NCI-H1436 (cell line): Measurements from ENCODE around the gene SMIM28.
"Not testable (repeated sequence)": the region's sequence is repeated elsewhere in the genome, so short reads cannot be mapped to it uniquely, and the experiment has no call there.

Source experiments
- DNase-seq: peaks from one replicate; lab custom pipeline; 2025; lab: John Stamatoyannopoulos, UW

SMIM28 gene

DNA sequence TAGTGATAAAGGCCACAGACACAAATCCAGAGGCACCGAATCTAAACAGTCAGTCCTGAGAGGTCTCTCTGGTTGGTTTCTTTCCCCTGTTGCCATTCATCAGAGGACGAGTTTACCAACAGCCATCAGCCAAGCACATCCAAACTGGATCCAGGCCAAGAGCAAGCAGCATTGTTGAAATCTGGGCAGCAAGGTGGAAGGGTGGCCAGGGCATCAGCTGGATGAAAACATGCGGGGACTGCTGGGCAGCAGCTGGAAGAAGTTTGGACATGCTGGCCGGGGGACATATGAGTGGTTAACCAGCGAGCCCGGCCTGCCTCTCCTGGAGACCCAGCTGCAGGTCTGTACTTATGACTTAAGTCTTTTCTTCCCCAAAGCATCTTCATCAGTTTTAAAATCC is at the start of gene SMIM28:
Gene SMIM28, plus strand, starts transcription at position 62 of the 400 bp plus-strand sequence. Its CDS starts 168 bp downstream, at position 230.
- DNase-seq: no peak

DNA sequence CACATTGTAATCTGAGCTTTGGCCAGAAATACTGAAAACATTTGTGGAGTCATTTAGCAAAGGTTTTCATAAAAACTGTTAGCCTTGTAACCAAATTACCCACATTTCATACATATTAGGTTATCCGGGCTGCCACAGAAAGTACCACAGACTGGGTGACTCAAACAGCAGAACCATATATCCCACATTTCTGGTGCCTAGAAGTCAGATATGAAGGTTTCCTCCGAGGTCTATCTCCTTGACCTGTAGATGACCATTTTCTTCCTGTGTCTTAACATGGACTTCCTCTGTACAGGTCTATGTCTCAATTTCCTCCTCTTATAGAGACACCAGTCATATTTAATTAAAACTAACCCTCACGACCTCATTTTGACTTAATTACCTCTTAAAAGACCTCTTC is 49.5 kb upstream of the SMIM28 start:
- DNase-seq: no peak

DNA sequence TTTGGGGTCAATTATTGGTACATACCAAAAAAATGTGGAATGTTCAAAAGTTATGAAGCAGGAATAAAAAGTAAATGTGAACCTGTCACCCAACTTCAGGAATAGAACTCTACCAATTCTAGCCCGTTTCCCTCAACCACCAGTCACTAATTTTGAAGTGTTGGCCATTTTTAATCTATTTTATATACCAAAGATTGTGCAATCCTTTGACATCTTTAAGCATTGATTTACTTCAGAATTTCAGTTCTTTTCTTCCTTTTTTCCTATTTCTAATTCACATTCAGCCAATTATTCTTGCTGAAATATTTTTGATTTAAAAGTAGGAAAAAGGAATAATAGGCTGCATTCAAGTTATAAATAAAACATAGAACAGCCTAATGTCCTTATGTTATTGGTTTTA is 46.9 kb upstream of the SMIM28 start:
- DNase-seq: no peak

DNA sequence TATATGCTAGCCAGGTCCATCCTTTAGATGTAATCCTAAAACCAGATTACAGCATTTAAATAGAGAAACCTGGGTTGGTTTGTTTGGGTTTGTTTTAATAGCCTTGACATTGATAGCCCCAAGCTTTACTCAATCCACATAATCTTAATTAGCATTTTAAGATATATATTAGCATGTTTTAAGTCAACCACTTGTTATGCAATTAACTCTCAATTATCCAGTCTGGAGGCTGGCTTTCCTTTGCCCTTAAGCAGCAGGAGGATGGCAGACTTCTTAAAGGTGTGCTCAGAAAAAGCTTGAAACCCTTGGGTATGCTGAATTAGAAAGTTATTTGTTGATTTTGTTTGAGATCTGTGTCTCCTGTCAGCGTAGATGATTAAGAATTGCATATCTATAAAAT is 46.3 kb upstream of the SMIM28 start:
- no peak for DNase-seq

DNA sequence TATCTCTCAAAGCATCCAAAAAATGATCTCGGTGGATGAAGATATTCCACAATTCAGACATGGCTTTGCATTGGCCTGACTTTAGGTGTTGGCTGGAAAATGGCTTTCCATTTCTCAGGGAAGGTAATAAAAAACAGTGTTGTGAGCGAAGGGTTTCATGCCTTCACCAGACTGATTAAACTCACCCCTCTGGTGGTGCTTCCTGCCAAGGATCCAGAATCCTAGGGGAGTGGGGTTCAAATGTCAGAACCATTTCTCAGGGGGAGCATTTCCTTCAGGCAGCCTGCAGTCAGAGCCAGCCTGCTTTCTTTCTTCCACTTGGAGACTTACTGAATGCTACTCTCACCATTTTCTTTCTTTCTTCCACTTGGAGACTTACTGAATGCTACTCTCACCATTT is 45.7 kb upstream of the SMIM28 start:
- no peak for DNase-seq

DNA sequence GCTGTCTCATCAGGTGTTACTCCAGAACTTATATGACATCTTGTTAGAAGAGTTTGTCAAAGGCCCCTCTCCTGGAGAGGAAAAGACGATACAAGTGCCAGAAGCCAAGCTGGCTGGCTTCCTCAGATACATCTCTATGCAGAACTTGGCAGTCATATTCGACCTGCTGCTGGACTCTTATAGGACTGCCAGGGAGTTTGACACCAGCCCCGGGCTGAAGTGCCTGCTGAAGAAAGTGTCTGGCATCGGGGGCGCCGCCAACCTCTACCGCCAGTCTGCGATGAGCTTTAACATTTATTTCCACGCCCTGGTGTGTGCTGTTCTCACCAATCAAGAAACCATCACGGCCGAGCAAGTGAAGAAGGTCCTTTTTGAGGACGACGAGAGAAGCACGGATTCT is 43.7 kb upstream of the SMIM28 start:
- DNase-seq: no peak

DNA sequence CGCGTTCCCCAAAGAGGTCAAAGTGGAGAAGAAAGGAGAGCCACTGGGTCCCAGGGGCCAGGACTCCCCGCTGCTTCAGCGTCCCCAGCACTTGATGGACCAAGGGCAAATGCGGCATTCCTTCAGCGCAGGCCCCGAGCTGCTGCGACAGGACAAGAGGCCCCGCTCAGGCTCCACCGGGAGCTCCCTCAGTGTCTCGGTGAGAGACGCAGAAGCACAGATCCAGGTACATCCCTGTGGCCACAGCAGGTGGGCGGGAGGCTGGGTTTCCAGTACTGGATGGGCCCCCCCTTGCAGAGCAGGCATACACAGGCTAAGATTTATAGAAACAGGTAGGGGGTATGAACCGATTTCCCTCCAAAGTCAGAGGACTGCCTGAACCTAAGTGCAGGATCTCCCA is 42.7 kb upstream of the SMIM28 start:
- DNase-seq: no peak

DNA sequence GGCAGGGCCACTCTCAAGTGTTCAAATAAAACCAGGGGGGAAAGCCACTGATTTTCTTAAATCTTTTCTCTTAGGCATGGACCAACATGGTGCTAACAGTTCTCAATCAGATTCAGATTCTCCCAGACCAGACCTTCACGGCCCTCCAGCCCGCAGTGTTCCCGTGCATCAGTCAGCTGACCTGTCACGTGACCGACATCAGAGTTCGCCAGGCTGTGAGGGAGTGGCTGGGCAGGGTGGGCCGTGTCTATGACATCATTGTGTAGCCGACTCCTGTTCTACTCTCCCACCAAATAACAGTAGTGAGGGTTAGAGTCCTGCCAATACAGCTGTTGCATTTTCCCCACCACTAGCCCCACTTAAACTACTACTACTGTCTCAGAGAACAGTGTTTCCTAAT is 41.5 kb upstream of the SMIM28 start:
- no peak for DNase-seq

DNA sequence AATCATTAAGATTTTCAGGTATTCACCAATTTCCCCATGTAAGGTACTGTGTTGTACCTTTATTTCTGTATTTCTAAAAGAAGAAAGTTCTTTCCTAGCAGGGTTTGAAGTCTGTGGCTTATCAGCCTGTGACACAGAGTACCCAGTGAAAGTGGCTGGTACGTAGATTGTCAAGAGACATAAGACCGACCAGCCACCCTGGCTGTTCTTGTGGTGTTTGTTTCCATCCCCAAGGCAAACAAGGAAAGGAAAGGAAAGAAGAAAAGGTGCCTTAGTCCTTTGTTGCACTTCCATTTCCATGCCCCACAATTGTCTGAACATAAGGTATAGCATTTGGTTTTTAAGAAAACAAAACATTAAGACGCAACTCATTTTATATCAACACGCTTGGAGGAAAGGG is 40.6 kb upstream of the SMIM28 start:
- DNase-seq: no peak

DNA sequence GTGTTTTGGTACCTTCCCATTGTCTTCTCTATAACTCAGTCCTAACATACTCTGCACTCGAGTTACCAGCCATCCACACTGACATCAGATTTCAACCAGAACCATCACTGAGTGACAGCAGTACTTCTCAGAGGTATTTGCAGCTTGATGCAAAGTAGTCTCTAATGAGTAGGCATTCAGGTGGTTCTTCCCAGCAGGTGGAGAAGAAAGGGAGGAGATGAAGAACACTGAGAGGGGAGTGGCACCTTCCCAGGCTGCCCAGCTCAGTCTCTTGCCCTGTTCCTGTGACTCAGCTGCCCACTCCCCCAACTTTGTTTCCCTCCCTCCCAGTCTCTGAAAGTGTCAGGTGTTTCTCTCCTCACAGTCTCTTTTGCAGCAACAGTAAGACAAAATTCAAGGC is 38.7 kb upstream of the SMIM28 start:
- DNase-seq: no peak

DNA sequence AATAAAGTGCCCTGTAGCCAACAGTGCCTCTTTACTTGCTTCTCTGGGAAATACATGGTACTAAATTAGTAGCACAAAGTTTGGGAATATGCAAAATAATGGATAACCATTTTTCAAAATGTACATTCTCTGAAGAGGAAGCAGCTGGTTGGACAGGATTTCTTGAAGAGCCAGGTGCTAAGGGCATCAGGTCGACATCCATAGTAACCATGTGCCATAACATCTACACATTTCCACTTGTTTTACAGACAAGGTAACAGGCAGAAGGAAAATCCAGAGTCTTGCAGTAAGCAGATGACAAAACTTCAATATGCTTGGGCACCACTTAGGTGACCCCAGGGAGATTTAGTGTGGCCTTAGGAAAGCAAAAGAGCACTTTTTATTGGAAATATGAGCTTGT is 36.5 kb upstream of the SMIM28 start:
- DNase-seq: no peak

DNA sequence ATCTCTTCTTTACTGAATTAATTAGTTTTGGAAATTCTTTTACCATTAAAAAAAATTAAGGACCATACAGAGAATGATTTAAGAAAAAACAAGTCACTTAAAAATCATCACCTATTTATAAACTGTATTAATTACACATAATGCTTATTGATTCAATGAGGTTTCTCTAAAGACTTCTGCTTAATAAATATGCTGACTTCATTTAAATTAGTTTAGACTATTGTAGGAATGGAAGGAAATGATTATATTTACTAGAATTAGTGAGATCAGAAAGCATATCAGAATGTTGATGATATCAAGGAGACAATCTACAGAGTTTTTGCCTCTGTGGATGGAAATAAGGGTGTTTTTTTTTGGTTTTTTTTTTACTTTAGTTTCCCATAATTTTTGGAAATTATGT is 34.6 kb upstream of the SMIM28 start:
- DNase-seq: no peak

DNA sequence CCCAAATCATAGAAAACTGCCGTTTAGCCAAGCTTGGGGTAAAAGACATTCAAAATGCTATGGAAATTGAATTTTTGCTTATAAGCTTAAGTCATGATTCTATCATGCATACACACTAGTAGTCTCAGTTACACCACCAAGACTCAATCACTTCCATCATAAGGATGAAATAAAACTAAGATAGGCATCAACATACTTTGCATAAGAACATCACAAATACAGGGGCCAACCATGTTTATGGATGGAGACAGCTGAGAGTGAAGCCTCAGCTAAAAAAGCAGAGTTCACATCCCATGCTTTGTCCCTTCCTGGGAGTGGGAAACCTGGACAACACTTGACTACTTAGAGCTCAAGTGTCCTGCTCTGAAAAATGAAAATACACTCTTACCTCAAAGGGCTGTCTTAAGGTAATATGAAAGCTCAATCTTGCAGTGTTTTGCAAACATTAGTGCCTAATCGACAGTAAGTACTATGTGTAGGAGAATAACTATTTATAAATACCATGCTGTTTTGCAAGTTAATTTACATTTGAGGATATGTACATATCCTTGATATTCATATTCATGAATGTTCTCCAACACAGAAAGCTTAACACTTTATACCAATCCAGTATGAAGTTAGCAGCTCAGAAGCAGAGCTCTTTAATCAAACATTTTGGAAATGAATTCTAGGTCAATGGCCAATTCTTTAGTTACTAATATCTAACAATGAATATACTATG is 32.0 kb upstream of the SMIM28 start:
- no peak for DNase-seq

DNA sequence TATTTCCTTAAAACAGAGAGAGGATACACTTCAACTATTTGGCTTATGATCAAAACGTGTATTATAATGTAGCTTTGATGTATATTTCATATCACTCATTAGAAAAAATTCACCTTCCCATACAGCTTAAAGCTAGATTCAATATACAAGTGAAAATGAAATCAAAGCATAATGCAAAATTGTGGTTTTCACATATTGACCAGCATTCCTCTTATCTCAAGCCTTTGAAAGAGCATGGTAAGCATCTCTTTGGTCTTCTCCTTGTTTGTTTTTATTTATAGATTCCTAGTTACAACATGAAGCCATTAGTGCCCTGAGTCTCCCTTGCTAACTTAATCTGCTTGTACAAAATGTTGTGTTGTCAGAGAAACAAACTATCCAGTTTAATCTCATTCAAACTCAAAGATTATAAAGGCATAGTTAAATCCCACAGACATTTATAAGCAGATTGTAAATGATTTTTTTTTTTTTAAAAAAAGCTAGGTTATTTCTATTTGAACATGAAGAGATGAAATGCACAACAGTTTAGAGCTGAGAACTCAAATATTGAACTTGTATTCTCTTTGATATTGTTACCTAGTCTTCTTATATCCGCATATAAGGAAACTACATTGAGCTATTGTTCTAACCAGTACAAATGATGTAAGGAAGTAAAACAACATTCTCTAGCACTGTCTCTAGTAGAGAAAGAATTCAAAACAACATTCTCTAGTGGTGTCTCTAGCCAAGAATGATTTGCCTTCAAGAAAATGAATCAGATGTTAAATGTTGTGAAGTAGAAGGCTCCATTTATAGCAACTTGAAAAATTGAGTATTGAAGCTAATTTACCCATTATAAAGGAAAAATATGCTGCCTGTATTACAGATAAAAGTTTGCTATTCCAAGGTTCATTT is 31.2 kb upstream of the SMIM28 start:
- DNase-seq: no peak

DNA sequence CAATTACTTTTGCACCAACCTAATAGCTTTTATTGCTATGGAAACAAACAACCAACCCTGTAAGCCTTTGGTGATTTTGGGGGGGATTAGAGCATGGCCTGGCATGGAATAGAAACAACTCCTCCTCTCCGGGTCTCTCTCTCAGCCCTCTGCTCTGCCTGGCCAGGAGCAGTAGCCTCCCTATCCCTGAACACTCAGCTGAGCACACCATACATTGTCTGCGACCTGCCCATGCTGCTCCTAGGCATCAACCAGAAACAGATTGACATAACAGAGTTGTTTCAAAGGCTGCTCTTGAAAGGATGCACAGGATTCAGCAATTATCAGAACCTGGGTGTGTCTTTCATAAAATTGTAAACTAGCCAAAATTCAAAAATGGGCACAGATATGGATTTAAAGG is 29.8 kb upstream of the SMIM28 start:
- no peak for DNase-seq

DNA sequence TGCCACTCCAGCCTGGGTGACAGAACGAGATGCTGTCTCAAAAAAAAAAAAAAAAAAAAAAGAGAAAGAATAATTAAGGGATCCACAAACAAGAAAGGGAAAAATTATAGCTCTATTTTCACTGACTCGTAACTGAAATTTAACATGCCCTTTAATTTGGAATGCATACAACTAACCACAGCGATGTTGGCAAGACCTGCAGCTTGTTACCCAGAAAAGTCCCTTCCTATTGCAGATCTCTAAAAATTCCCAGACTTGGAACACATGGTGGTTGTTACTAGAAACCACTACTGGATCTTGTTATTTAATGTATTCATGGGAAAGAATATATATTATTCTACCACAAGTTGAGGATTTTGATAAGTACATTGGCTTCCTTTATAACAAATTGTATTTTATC is 27.8 kb upstream of the SMIM28 start:
- no peak for DNase-seq

DNA sequence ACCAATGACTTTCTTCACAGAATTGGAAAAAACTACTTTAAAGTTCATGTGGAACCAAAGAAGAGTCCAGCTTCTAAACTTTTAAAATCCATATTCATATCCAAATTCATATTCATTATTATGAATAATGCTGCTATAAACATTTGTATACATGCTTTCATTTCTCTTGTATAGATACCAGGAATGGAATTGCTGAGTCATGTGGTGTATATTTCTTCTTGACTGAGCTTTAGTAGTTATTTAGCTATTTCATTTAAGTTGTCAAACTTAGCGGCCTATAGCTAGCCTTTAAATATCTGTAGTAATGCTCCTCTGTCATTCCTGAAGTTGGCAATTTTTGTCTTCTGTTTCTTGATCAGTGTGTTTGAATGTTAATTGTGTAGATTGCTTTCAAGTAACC is 19.8 kb upstream of the SMIM28 start:
- DNase-seq: no peak

DNA sequence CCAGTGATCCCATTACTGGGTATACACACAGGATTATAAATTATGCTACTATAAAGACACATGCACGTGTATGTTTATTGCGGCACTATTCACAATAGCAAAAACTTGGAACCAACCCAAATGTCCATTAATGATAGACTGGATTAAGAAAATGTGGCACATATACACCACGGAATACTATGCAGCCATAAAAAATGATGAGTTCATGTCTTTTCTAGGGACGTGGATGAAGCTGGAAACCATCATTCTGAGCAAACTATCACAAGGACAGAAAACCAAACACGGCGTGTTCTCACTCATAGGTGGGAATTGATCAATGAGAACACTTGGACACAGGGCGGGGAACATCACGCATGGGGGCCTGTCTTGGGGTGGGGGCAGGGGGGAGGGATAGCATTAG is 9.0 kb upstream of the SMIM28 start:
- DNase-seq: not testable (repeated sequence)

DNA sequence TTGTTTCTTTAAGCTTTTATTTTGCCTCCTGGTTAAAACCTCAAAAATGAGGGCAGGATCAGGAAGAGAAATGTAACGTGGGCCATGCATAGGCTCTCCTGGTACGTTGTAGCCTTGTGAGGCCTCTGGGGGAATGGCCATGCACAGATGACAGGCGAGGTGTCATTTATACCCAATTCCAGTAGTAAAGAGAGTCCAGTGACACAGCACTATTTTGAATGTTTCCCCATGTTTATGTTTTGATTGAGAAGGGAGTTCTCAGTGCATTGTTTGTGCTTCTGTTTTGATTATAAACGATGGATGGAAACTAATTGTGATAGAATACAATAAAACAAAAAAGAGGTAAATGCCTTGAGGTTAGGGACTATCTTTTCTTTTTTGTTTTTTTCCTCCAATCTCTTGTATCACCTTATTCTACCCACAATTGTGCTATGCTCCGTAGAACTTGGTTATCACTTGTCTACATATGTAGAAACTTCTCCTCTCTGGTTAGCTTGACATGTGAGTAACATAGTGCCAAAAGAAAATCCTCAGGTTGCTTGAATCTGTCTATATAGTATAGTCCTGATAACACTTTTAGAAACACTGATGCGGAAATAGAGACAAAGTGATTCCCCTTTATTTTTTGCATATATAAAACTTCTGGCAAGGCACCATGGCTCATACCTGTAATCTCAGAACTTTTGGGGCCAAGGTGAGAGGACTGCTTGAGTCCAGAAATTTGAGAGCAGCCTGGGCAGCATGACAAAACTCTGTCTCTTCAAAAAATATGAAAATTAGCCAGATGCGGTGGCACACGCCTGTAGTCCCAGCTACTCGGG is 6.9 kb upstream of the SMIM28 start:
- DNase-seq: no peak

DNA sequence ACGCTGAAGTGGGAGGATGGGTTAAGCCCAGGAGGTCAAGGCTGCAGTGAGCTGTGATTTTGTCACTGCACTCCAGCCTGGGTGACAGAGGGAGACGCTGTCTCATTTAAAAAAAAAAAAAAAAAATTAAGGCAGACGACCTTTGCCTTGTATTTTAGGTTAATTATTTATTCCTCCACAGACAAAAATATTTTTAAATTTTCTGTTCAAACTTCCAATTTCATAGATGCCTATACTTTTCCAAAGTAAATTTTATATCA is 6.3 kb upstream of the SMIM28 start:
- DNase-seq: no peak

DNA sequence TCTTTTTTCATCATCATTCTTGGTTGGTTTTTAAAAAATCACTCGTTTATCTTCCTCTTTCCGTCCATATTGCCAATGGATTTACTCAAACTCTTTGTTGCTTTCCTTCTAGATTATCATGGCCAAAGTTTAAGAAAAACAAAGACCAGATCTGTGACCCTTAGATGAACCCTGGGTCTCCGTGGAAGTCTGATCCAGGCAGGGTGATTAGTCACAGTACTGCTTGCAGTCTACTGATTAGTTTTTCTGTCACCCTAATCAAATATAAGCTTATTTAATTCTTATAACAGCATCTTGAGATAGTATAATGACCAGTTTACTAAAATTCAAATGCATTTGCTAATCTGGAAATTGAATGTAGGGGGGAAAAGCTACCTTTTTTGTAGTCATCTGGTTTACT is 6.0 kb upstream of the SMIM28 start:
- no peak for DNase-seq

DNA sequence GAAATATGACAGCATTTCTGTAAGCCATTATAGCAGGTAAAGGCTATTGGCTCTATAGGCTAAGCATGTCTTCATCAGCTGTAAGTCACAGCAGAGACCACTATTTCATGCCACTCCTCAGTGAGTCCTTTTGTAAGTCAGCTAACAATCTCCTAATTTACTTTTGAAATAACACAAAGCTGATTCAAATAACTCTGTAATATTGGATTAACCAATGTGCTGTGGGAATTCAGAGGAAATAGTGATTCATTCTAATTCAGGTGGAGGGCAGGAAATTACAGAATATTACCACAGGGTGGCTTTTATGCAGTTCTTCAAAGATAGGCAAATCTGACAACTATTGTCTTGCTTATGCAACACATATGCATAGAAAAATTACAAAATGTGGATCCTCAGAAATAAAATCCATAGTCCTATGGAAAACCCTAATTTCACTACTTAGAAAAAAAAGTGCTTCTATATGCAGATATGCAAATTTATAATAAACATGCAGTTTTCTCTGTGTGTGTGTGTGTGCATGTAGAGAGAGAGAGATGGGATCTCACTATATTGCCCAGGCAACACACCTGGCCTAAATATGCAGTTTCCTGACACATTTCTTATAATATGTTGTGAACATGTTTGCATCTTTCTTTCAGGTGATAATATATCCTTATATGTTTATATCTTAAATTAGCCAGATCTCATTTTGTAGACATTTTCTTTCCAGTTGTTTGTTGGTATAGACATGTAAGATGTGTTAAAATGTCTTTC is 4.8 kb upstream of the SMIM28 start:
- no peak for DNase-seq
